Glutamatergic neuron (in vitro differentiated cells): ENCODE data around the gene MAPK7. TPM values are rescaled to one million over a fixed set of nuclear protein-coding genes. Genes with fewer than 3 reads are reported as not detected.

Experiments
- DNase-seq: peaks from one replicate; pipeline ENCODE4 v3.0.0; 2022
- H3K27ac Mint-ChIP-seq: one replicate; pipeline ENCODE4 v1.8.0; 2020; ENCODE audit warnings: mild to moderate bottlenecking, mixed read lengths, inconsistent platforms; ENCODE audit not compliant: unreplicated experiment
- H3K27me3 Mint-ChIP-seq: one replicate; pipeline ENCODE4 v1.8.0; 2020; ENCODE audit warnings: mild to moderate bottlenecking, moderate library complexity, mixed read lengths, inconsistent platforms; ENCODE audit not compliant: unreplicated experiment
- H3K36me3 Mint-ChIP-seq: one replicate; pipeline ENCODE4 v1.8.0; 2020; ENCODE audit warnings: mild to moderate bottlenecking, mixed read lengths, inconsistent platforms; ENCODE audit not compliant: unreplicated experiment
- H3K4me1 Mint-ChIP-seq: one replicate; pipeline ENCODE4 v1.8.0; 2020; ENCODE audit warnings: mild to moderate bottlenecking, low read depth, mixed read lengths, inconsistent platforms; ENCODE audit not compliant: unreplicated experiment
- H3K4me3 Mint-ChIP-seq: one replicate; pipeline ENCODE4 v1.8.0; 2020; ENCODE audit warnings: mild to moderate bottlenecking, mixed read lengths, inconsistent platforms; ENCODE audit not compliant: unreplicated experiment
- H3K9me3 Mint-ChIP-seq: one replicate; pipeline ENCODE4 v1.8.0; 2020; ENCODE audit warnings: mild to moderate bottlenecking, moderate library complexity, mixed read lengths, inconsistent platforms; ENCODE audit not compliant: unreplicated experiment
- CTCF ChIP-seq: fragments of 200-600 bp; sonication (generic); IDR thresholded peaks from one replicate; pipeline ENCODE4 v1.5.0; 2021; ENCODE audit not compliant: partially characterized antibody, unreplicated experiment
- total RNA-seq: library from RNA; stranded (reverse); fragmentation: NEBNext Ultra II Directional; extraction: Animal tissue kit (Norgen Biotek cat#: 25700); gene quantifications from one replicate; pipeline ENCODE4 v1.2.1, GENCODE V29; 2021; ENCODE audit not compliant: unreplicated experiment

The MAPK7 gene
- total RNA-seq, 1 donor from 2014 or later, result 70.6 TPM

DNA sequence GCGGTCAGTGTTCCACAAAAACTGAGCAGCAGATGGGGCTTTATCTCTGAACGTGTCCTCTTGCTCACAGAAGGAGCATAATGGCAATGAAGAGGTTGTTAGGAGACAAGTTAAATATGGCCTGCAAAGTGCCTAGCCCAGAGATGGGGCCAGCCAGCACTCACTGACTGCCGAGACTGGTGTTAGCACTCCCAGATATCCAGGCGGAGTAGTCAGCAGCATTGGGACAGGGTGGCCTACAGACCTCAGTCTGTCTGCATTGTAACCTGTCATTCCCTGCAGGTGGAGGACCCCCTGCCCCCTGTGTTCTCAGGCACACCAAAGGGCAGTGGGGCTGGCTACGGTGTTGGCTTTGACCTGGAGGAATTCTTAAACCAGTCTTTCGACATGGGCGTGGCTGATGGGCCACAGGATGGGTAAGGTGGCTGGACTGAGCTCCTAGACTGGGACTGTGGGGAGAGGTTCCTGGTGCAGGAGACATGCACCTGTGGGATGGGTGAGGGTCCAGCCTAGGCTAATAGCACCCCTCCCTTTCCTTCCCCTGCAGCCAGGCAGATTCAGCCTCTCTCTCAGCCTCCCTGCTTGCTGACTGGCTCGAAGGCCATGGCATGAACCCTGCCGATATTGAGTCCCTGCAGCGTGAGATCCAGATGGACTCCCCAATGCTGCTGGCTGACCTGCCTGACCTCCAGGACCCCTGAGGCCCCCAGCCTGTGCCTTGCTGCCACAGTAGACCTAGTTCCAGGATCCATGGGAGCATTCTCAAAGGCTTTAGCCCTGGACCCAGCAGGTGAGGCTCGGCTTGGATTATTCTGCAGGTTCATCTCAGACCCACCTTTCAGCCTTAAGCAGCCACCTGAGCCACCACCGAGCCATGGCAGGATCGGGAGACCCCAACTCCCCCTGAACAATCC, 4.5 kb downstream of the MAPK7 start:
- H3K27me3 Mint-ChIP-seq, result peaks cover 24% of the 10 kb centered on the region
- no peaks in the 10 kb centered on the region for H3K36me3 Mint-ChIP-seq
- TF ChIP-seq CTCF, result no peak
- no peak overlapping the region for H3K27ac Mint-ChIP-seq
- peaks cover 14% of the 10 kb centered on the region for H3K9me3 Mint-ChIP-seq
- no peak overlapping the region for H3K4me3 Mint-ChIP-seq
- DNase-seq, result no peak
- peaks cover 27% of the 10 kb centered on the region for H3K4me1 Mint-ChIP-seq

DNA sequence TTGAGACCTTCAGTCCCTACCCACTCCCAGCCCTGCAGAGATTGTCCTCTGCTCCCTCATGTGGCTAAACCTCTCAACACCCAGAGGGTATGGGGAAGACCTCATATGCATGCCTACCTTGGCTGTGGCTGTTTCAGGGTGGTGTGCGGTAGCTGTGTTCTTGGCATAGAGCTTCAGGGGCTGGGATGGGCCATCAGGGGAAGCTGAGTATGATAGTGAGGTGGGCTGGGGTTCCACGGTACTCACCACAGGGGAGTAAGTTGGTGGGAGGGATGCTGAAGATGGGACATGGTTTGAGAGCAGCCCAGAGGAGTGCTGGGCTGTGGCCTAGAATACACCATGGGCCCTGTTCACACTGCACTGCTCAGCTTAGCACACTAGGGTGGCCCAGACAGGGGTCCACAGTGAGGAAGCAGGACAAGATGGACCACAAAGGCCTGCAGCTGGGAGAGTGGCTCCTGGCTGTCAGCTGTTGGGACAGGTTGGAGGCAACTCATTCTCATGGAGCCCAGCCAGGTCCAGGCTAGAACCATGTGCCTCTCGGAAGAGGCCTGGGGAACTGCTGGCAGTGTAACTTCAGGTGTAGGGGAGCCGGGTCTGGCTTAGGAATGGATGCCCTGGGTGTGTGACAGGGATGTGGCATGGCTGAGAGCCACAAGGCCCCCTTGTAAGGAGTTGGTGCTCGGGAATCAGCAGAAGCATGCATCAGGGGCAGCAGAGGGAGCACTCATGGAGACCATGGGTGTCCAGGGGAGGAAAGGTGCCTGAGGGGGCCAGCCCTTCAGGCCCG, 5.6 kb downstream of the MAPK7 start:
- Mint-ChIP-seq H3K9me3 (peaks cover 18% of the 10 kb centered on the region), H3K27ac (peak overlapping the region; percentile 88), H3K4me3 (peak overlapping the region; percentile 57), H3K4me1 (peaks cover 31% of the 10 kb centered on the region), H3K36me3 (no peaks in the 10 kb centered on the region), H3K27me3 (peaks cover 24% of the 10 kb centered on the region)
- no peak for TF ChIP-seq CTCF
- DNase-seq, result no peak

DNA sequence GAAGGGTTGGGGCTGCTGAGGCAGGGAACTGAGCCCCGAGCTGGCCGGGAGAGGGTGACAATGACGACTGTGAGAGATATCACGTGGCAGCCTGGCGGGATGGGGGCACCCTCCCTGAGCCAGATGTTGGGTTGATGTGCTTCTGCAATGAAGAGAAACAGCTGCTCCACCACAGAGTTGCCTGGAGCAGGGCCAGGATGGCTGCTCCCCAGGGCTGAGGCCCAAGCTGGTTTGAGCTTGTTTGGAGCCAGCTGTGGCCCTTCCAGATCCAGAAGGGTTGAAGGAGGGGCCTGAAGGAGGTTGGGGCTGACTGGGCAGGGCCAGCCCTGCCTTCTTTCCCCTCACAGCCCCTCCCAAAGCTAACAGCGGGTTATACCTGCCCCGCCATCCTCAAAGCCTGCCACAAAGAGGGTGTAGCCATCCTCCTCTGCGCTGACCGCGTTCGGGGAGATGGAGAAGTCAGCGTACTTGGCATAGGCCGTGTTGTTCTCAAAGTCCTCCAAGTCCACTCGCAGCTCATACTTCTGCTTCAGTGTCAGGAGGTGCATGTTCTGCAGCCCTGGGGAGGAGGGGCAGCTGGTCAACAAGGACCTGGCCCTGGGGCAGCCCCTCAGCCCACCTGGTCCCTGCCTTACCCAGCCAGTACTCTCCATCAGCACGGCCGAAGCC, 6.6 kb downstream of the MAPK7 start:
- no peak for DNase-seq
- Mint-ChIP-seq H3K4me3 (no peak overlapping the region), H3K4me1 (peaks cover 24% of the 10 kb centered on the region), H3K27me3 (peaks cover 16% of the 10 kb centered on the region), H3K27ac (peak overlapping the region; percentile 88), H3K9me3 (peaks cover 16% of the 10 kb centered on the region), H3K36me3 (no peaks in the 10 kb centered on the region)
- TF ChIP-seq CTCF, result no peak

DNA sequence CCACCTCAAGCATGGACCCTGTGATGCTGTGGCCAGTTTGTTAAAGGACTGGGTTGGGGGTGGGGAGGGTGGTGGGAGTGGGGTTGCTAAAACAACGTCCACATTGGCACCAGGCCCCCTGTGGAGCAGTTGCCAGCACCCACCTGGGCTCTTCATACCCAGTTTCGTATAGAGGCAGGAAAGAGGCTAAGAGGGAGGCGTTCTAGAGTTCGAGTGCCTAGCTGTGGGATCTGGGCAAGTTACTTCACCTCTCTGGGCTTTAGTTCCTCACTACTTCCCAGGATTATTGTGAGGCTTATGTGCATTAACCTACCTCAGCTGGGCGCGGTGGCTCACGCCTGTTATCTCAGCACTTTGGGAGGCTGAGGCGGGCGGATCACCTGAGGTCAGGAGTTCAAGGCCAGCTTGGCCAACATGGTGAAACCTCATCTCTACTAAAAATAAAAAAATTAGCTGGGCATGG, 7.3 kb downstream of the MAPK7 start:
- no peak for DNase-seq
- Mint-ChIP-seq H3K27ac (peak overlapping the region; percentile 73), H3K4me3 (peak overlapping the region; percentile 73), H3K4me1 (peaks cover 23% of the 10 kb centered on the region), H3K27me3 (peaks cover 15% of the 10 kb centered on the region), H3K36me3 (no peaks in the 10 kb centered on the region), H3K9me3 (peaks cover 14% of the 10 kb centered on the region)
- no peak for TF ChIP-seq CTCF
